ENCODE measurements around the gene WBP1.
"Not testable (repeated sequence)": the region's sequence is repeated elsewhere in the genome, so short reads cannot be mapped to it uniquely, and the experiment has no call there.

The WBP1 gene

GRCh38 chr2:74454654-74455511, 3.4 kb upstream of the WBP1 start, which contains the start of gene INO80B:
Gene INO80B, plus strand, starts transcription at chr2:74455087. Its CDS starts 30 bp downstream, at chr2:74455117.
- DNase-seq = peak; percentile 92

GRCh38 chr2:74457129-74457548, 1.1 kb upstream of the WBP1 start:
- no peak for DNase-seq

GRCh38 chr2:74457549-74458131, 598 bp upstream of the WBP1 start:
- DNase-seq = peak; percentile 74

- DNase-seq = no peak
Observed at GRCh38 chr2:74458938-74459363, 713 bp downstream of the WBP1 start.

- not testable (repeated sequence) for DNase-seq
Observed at GRCh38 chr2:74459503-74460118, 1.4 kb downstream of the WBP1 start.

- DNase-seq = not testable (repeated sequence)
Observed at GRCh38 chr2:74460187-74460586, 1.9 kb downstream of the WBP1 start.

- DNase-seq = no peak
Observed at GRCh38 chr2:74461187-74462053, 3.2 kb downstream of the WBP1 start.

- DNase-seq = no peak
Observed at GRCh38 chr2:74462054-74462785, 4.0 kb downstream of the WBP1 start.

- no peak for DNase-seq
Observed at GRCh38 chr2:74462786-74463105, 4.5 kb downstream of the WBP1 start.

- DNase-seq = no peak
Observed at GRCh38 chr2:74464406-74464805, 6.2 kb downstream of the WBP1 start.

GRCh38 chr2:74470742-74471141, 12.5 kb downstream of the WBP1 start:
- DNase-seq = not testable (repeated sequence)

- DNase-seq = no peak
Observed at GRCh38 chr2:74471332-74472065, 13.3 kb downstream of the WBP1 start.

GRCh38 chr2:74472086-74472944, 14.1 kb downstream of the WBP1 start, which contains the start of gene MRPL53:
Gene MRPL53, minus strand, starts transcription at chr2:74472680. Its CDS starts 20 bp downstream, at chr2:74472660.
- DNase-seq = peak; percentile 86

- no peak for DNase-seq
Observed at GRCh38 chr2:74472945-74473258, 14.7 kb downstream of the WBP1 start.

GRCh38 chr2:74474481-74474880, 16.2 kb downstream of the WBP1 start:
- no peak for DNase-seq

- no peak for DNase-seq
Observed at GRCh38 chr2:74474899-74475298, 16.7 kb downstream of the WBP1 start.

- DNase-seq = no peak
Observed at GRCh38 chr2:74481431-74481830, 23.2 kb downstream of the WBP1 start.

- peak; percentile 70 for DNase-seq
Observed at GRCh38 chr2:74481961-74482800, 23.9 kb downstream of the WBP1 start.

Measured in NCI-H1092 treated with DMSO at 0.1 percent for 48 hours (cell line).